GM21529 (cell line): ENCODE results near the gene RANBP2.

Experiments used
- ATAC-seq: cut with Tn5 transposase; IDR thresholded peaks from one replicate; pipeline ENCODE4 v1.9.1; 2021; ENCODE audit not compliant: unreplicated experiment

RANBP2 gene

DNA sequence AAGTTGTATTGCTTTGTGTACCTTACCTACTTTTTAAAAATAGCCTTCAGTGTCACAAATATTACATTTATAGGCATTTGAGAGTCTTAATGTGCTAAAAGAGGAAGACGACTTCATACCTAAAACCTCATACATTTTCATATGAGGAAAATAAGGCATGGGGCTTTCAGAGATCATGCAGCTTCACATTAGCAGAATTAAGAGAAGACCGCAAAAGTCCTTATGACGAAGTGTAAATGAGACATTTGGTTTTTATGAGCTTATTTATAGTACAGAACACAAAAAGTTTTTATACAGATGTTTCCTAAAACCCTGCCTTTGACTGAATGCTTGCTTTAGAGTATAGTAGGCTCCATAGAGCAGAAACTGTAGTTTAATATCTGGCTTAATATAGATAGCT is 57.2 kb downstream of the RANBP2 start:
- ATAC-seq: peak; percentile 84

- ATAC-seq: no peak
Measured at GRCh38 chr2:108778857-108779256, 59.6 kb downstream of the RANBP2 start.

DNA sequence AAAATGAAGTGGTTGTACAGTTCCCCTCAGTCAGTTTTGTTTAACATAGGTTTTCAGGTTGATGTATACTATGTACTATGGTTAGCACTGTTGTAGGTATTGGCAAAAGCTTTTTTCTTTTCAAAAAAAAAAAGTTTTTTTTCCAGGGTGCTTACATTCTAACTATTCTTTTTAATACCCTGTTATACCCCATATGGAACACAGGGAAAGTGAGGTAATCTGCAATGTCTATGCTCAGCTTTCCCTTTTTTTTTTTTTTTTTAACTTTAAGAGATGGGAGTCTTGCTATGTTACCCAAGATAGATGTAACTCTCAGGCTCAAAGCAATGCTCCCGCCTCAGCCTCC is 66.7 kb downstream of the RANBP2 start:
- no peak for ATAC-seq

DNA sequence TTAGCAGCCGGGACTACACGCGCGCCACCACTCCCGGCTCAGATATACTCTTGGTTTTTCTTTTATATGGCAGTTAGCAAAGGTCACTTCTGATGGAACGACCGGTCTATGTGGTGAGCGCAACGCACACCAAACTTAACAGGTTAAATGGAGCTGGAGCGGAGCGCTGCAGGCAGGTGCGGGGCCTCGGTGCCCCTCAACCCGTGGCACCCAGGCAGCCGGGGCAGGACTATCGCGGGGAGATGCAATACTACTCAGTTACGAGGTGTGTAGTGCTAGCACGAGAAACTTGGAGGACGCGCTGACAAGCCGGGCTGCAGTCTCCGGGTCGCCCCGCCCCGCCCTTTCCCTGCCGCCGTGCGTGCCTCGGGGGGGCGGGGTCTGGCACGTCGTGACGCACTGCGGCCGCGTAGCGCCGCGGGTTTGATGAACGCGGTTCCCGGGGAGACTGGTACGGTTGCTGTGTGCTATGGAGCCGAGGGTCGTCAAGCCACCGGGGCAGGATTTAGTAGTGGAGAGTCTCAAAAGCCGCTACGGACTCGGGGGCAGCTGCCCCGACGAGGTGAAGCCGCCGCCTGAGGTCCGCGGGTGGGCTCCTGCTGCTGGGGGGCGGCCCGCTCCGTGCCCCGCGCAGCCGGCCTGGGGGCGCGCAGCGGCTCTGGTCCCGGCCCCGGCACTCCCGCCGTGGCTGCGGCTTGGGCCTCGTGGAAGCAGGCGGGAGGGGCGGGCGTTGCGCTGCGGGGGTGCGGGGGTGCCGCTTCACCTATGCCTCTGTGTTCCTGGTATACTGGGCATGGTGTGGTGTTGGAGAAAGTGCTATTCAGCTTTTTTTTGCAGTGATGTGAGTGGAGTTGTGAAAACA is 67.3 kb downstream of the RANBP2 start, which contains the start of gene CCDC138:
Gene CCDC138, plus strand, starts transcription at position 418 of the 862 bp plus-strand sequence. Its CDS starts 52 bp downstream, at position 470.
- peak; percentile 94 for ATAC-seq

DNA sequence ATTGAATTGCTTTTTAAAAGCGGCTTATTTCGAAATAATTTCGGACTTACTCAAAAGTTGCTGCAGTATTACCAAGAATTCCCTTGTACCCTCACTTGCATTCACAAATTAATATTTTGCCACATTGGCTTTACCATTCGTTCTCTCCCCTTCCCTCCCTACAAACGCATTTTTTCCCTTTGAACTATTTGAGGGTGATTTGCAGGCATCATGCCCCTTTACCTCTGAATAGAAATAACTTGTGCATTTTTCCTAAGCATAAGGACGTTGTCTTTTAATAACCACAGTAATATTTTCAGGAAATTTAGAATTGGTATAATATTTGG is 67.9 kb downstream of the RANBP2 start:
- no peak for ATAC-seq

DNA sequence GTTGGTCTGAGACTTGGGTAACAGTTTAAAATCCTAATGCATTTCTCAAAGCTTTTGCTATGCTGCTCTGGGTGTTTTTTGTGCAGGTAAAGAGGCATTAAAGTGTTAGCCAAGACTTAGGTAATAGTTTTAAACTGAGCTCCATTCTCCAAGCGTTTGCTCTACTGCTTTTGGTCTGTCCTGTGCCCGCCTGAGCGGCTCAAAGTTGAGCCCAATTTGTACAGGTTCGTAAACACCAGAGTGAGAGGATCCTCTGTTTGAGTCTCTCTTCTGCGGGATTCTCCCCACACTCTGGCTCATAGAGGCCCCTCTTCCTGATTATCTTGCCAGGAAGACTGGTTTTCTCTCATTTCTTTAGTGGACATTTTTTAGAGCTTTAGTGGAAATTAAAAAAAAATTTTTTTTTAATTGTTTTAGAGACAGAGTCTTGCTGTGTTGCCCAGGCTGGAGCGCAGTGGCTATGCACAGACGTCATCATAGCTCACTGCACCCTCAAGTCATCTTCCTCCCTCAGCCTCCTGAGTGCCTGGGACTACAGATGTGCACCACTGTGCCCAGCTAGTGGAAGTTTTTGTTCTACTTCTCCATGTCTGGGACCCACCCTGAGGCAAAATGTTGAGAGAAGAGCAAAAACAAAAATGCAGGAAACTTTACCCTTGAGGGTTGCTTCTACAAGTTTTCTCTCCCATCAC is 83.9 kb downstream of the RANBP2 start:
- no peak for ATAC-seq

- ATAC-seq: no peak
Measured at GRCh38 chr2:108805032-108805431, 85.8 kb downstream of the RANBP2 start.

DNA sequence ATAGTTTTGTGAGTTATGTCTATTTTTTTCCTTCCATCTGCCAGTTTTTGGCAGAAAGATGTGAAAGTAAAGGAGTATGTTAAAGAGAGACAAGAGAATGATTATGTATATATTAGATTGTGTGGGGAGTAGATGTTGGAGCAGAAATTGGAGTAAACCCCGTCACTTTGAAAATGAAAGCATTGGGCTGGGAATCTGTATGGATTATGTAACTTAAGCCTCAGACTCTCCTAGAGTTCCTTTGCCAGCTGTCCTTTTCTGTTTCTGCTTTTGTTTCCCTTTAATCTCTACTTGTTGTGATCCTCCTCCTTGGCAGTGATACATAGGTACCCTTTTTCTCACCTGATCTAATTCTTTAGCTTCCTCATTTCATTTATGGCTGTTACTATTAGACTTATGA is 86.5 kb downstream of the RANBP2 start:
- no peak for ATAC-seq

- ATAC-seq: no peak
Measured at GRCh38 chr2:108806371-108807113, 87.3 kb downstream of the RANBP2 start.

- ATAC-seq: no peak
Measured at GRCh38 chr2:108809936-108810335, 90.7 kb downstream of the RANBP2 start.

- ATAC-seq: no peak
Measured at GRCh38 chr2:108810993-108811957, 92.0 kb downstream of the RANBP2 start.

- no peak for ATAC-seq
Measured at GRCh38 chr2:108813732-108814131, 94.5 kb downstream of the RANBP2 start.

GRCh38 chr2:108820482-108820881 is 101.2 kb downstream of the RANBP2 start:
- ATAC-seq: no peak

DNA sequence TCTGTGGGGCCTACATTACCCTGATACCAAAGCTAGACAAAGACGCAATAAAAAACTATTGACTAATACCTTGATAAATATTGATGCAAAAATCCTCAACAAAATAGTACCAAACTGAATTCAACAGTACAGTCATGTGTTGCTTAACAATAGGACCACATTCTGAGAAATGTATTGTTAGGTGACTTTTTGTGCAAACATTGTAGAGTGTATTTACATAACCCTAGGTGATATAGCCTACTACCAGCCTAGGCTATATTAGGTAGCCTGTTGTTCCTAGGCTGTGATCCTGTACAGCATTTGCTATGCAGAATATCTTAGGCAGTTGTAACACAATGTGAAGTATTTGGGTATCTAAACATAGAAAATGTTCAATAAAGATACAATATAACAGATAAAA is 104.0 kb downstream of the RANBP2 start:
- no peak for ATAC-seq

- ATAC-seq: no peak
Measured at GRCh38 chr2:108824316-108825070, 105.2 kb downstream of the RANBP2 start.

GRCh38 chr2:108825254-108825653 is 106.0 kb downstream of the RANBP2 start:
- no peak for ATAC-seq

GRCh38 chr2:108825736-108826135 is 106.5 kb downstream of the RANBP2 start:
- no peak for ATAC-seq

- ATAC-seq: no peak
Measured at GRCh38 chr2:108829578-108830310, 110.5 kb downstream of the RANBP2 start.

DNA sequence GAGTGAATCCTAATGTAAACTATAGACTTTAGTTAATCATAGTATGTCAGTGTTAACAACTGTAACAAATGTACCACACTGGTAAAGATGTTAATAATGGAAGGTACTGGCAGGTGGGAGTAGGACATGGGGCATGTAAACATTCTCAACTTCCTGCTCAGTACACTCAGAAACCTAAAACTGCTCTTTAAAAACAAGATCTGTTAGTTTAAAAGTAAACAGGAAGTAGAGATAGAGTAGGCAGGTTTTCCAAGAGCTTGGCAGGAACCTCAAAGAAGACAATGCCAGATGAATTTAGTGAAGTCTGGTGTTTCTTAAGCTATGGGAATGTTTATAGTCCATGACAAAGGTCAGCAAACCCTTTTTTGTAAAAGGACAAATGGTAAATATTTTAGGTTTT is 113.9 kb downstream of the RANBP2 start:
- no peak for ATAC-seq
